Body of pancreas (tissue), 4 donors: ENCODE data around the gene SNX24.

Experiments used
- POLR2A ChIP-seq, 3 donors: fragments of 450-650 bp; IDR thresholded peaks; one replicate each; pipeline ENCODE4 v1.6.1; 2016; ENCODE audit warnings: antibody characterized with exemption in 3 of 3, mild to moderate bottlenecking in 2 of 3
- TF ChIP-seq, protein P1 (sequence below), 7 experiments: fragments of 450-650 bp in 4 of 7; fragments of 200-600 bp in 3 of 7; sonication (generic) in 3 of 7; IDR thresholded peaks; one replicate each; pipeline ENCODE4 v1.5.1; 2016 to 2019; ENCODE audit warnings: antibody characterized with exemption in 7 of 7

GRCh38 chr5:122880170-122880689, 34.8 kb downstream of the SNX24 start:
- TF ChIP-seq, protein P1, sequence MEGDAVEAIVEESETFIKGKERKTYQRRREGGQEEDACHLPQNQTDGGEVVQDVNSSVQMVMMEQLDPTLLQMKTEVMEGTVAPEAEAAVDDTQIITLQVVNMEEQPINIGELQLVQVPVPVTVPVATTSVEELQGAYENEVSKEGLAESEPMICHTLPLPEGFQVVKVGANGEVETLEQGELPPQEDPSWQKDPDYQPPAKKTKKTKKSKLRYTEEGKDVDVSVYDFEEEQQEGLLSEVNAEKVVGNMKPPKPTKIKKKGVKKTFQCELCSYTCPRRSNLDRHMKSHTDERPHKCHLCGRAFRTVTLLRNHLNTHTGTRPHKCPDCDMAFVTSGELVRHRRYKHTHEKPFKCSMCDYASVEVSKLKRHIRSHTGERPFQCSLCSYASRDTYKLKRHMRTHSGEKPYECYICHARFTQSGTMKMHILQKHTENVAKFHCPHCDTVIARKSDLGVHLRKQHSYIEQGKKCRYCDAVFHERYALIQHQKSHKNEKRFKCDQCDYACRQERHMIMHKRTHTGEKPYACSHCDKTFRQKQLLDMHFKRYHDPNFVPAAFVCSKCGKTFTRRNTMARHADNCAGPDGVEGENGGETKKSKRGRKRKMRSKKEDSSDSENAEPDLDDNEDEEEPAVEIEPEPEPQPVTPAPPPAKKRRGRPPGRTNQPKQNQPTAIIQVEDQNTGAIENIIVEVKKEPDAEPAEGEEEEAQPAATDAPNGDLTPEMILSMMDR (IDR thresholded peaks at IDR 0.05), result no peak
- no peak for TF ChIP-seq POLR2A (IDR thresholded peaks at IDR 0.05)
